Measurements from ENCODE around the gene SYT9.

DNA sequence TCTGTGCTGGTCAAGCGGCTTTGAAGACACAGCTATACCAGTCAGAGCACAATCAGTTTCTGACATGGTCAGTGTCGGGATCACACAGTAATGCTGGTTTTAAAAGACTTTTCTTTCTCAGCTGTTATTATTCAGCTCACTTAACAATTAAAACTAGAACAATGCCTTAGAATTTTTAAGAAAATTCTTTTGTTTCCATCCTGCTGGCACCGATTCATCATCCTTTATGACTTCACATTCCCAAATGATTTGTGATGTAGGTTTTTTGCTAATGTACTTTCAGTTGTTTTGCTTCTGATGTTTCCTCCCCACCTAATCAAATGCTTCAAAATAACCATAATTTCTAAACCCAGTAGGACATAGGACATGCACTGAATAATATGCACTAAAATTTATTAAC lies 199.1 kb downstream of the SYT9 start:
- TF ChIP-seq CTCF (IDR thresholded peaks at IDR 0.05), result no peak
- no peak for TF ChIP-seq POLR2A (IDR thresholded peaks at IDR 0.05)
